ENCODE measurements around the gene PANX1.
"Not testable (repeated sequence)": the region's sequence is repeated elsewhere in the genome, so short reads cannot be mapped to it uniquely, and the experiment has no call there.

The PANX1 gene, protein sequence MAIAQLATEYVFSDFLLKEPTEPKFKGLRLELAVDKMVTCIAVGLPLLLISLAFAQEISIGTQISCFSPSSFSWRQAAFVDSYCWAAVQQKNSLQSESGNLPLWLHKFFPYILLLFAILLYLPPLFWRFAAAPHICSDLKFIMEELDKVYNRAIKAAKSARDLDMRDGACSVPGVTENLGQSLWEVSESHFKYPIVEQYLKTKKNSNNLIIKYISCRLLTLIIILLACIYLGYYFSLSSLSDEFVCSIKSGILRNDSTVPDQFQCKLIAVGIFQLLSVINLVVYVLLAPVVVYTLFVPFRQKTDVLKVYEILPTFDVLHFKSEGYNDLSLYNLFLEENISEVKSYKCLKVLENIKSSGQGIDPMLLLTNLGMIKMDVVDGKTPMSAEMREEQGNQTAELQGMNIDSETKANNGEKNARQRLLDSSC

DNA sequence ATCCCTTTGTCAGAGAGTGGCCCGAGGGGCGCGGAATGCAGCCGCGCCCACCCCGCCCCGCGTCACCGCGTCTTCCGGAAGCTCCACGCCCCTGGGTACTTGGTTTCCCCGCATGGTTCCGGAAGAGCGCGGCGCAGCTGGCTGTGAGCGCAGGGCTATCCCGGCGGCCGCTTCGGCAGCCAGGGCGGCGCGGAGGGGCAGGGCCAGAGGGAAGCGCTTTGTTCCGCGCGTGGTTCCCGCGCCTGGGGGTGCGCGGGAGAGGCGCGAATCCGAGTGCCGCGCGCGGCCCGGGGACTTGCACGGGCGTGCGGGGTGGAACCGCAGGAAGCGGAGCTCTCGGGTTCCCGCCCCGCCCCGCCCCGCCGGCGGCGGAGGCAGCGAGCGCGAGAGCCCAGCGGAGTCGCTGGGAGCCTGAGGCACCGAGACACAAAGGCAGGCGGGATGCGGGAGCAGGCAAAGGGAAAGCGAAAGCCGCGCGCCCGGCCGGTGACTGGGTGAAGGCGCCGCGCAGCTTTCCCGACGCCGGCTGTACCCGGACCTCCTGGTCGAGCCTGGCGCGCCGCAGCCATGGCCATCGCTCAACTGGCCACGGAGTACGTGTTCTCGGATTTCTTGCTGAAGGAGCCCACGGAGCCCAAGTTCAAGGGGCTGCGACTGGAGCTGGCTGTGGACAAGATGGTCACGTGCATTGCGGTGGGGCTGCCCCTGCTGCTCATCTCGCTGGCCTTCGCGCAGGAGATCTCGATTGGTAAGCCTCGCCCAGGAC lies at the start of gene PANX1:
Gene PANX1, plus strand, starts transcription at position 96 of the 766 bp plus-strand sequence. Its CDS starts 472 bp downstream, at position 568.
- DNase-seq: peak; percentile 83
- in situ Hi-C loops (cut with HindIII; ENCODE audit: low pct_ligation_motif_present, low pct_unique_long_range_greater_than_20kb, low sequenced_read_pairs): no loop called here

DNA sequence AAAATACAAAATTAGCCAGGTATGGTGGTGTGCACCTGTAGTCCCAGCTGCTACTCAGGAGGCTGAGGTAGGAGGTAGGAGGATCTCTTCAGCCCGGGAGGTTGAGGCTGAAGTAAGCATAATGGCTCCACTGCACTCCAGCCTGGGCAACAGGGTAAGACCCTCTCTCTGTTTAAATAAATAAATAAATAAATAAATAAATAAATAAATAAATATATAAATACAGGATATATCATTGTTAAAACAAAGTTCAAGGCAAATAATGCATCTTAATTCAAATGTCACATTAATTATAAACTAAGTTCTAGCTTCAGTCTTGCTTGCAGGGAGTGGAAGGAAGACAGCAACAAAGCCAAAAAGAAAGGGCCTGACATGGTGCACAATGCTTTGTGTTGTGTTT lies 44.5 kb upstream of the PANX1 start:
- DNase-seq: no peak
- in situ Hi-C loops (cut with HindIII; ENCODE audit: low pct_ligation_motif_present, low pct_unique_long_range_greater_than_20kb, low sequenced_read_pairs): no loop called here

DNA sequence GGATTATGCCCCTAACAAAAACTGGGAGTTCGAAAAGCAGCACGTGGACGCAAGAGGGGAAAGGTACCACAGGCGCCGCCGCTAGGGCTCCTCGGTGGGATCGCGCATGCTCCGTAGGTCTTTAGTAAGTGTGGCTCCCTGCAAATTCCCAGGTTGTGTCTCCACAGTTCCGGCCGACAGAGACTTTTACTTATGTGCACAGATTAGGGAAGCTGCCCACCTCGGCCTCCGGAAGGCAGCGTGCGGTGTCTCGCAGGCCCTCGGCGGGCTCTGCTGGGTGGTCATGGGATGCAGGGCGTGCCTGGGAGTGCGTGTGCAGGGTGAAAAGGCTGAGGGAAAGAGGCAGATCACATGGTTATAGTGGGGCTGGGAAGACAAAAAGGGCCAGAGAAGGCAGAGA lies 39.7 kb upstream of the PANX1 start:
- in situ Hi-C loops (cut with HindIII; ENCODE audit: low pct_ligation_motif_present, low pct_unique_long_range_greater_than_20kb, low sequenced_read_pairs): no loop called here
- DNase-seq: no peak

DNA sequence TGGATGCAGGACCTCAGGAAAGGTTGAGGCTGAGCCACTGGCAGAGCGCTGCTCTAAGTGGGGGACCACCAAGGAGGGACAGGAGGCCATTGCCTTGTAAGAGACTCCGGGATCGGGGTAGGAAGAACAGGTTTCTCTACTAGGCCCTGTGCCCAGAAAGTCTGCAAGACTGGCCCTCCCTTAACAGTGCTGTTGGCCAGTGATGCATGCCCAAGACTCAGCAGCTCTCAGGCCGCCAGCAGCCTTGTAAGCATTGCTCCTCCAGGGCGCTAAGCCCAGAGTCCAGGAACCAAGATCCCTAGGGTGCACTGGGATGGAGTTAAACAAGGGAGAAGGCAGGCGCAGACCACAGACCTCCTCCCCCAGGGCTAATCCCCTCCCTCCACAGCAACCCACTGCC lies 39.3 kb upstream of the PANX1 start:
- in situ Hi-C loops (cut with HindIII; ENCODE audit: low pct_ligation_motif_present, low pct_unique_long_range_greater_than_20kb, low sequenced_read_pairs): no loop called here
- DNase-seq: no peak

DNA sequence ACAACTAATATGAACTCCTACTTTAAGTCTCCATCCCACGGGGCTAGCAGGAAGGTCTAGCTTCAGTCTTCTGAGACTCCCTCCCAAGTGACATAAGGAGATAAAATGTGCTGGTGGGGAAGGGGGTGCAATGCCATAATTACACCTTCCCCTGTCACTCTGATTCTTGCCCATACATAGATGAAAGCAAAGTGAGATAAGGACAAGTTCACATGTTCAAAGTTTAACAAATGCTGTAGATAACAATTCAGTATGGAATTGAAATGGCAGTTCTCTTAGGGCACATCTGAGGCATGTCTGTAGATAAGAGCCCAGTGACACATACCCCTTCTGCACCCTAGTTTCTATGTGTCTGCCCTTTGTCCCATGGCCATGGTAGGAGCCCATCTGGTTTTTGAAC lies 38.2 kb upstream of the PANX1 start:
- in situ Hi-C loops (cut with HindIII; ENCODE audit: low pct_ligation_motif_present, low pct_unique_long_range_greater_than_20kb, low sequenced_read_pairs): no loop called here
- no peak for DNase-seq

DNA sequence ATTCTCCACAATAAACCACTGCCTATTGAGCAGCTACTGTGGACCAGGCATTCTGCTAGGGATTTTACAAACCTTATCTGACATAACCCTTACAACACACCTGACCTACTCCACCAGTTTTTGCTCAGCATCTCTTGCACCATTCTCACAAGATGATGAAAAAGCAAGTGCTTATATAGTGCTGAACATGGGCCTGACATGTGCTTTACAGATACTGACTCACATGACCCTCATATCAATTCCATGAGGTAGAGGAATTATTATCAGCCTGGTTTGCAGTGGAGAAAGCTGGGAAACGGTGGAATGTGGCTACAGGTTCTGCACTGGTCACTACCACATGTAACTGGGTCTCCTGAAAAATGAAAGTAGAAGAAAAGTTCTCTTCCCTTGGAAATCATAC lies 37.5 kb upstream of the PANX1 start:
- in situ Hi-C loops (cut with HindIII; ENCODE audit: low pct_ligation_motif_present, low pct_unique_long_range_greater_than_20kb, low sequenced_read_pairs): no loop called here
- DNase-seq: no peak

DNA sequence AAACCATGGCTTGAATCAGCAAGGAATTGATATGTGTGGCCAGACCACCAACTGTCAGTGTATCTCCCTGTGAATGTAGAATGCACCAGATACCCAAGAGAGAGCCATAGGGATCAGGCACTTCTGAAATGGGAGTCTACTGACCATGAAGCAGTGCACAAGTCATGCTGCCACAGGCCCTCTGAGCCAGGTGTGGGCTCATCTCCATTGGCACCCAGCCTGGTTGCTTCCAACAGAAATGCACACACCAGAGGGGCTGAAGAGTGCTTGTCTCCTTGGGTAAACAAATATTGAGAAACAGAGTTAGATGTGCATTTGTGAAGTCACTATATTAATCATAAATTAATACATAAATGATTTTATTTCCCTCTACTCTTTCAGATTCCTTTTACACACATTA lies 28.4 kb upstream of the PANX1 start:
- in situ Hi-C loops (cut with HindIII; ENCODE audit: low pct_ligation_motif_present, low pct_unique_long_range_greater_than_20kb, low sequenced_read_pairs): no loop called here
- DNase-seq: no peak

DNA sequence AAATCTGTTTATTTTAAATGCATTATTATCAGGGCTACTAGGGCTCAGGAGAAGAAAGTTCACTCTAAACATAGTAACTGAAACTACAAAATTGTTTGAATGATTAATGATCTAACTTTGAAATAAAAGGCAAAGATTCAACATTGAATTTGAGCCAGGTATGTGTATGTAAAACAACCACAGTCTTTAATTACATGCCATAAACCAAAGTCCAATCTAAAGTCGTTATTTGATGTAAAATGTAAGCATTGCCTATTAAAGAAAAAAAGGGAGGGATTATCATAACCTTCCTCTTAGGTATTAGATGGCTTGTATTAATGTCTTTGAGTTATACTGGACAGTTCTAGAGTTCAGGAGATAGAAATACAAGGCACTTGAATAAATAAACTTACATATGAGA lies 25.2 kb upstream of the PANX1 start:
- in situ Hi-C loops (cut with HindIII; ENCODE audit: low pct_ligation_motif_present, low pct_unique_long_range_greater_than_20kb, low sequenced_read_pairs): no loop called here
- DNase-seq: no peak

DNA sequence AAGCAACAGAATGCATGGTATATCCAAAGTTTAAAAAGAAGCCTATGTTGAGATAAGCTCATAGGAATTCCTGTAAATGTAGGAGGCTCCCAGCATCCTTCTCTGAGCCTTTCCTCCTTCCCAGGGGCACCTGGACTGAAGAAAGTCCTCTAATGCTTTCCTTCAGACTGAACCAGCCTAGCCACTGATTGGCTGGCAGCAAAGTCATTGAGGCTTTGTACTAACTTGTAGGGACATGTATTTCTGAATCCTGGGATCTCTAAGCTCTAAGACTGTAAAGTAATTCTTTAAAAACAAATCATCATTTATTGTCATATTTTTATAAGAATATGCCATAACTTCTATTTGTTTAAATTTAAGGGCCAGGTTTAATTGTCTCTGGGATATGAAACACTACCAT lies 23.9 kb upstream of the PANX1 start:
- in situ Hi-C loops (cut with HindIII; ENCODE audit: low pct_ligation_motif_present, low pct_unique_long_range_greater_than_20kb, low sequenced_read_pairs): no loop called here

DNA sequence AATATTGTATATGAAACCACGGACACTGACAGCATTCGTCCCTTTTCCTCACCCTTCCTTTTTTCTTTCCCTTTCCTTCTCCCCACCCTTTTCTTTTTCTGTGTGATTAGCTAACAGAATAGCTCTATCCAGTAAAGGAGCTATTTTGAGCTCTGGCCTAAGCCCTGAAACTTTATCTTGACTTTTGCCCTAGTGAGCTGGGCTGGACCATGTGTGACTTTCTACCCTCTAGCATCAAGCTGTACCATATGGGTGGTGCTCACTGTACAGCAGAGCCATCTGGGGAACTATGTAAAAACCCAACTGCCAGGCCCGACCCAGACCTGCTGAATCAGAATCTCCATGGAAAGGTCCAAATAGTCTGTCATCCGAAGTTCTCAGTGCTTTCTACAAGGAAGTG lies 21.9 kb upstream of the PANX1 start:
- in situ Hi-C loops (cut with HindIII; ENCODE audit: low pct_ligation_motif_present, low pct_unique_long_range_greater_than_20kb, low sequenced_read_pairs): no loop called here
- DNase-seq: no peak

More for the DNA sequence above, 23.9 kb upstream of the PANX1 start:
- no peak for DNase-seq

DNA sequence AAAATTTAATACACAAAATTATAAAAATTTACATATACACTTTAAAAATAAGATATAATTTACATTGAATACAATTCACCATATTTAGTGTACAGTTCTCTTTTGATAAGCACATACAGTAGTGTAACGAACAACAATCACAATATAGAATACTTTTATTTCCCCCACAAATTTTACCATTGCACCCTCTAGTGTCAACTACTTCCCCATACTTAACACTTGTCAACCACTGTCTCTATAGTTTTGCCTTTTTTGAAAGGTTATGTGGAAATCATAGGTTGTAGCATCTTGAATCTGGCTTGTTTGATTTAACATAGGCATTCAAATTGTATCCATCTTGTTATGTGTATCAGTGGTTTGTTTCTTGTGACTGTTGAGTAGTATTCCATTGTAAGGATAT lies 21.3 kb upstream of the PANX1 start:
- DNase-seq: no peak
- in situ Hi-C loops (cut with HindIII; ENCODE audit: low pct_ligation_motif_present, low pct_unique_long_range_greater_than_20kb, low sequenced_read_pairs): no loop called here

DNA sequence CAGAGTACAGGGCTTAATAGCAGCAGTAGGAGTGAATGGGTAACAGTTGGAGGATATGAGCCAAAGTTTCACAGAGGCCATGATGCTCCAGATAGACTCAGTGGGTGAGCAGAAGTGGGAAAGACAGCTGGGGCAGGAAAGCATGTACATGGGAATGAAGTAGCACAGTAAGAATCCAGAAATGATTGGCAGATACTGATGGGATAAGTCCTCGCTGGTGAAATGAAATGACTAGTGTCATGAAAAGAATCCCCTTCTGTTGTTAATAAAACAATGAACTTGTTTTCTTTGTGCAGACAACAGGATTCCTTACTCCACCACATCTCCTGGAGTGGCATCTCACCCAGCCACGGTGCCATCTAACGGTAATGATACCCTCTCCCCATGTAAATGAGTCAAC lies 17.4 kb upstream of the PANX1 start:
- no peak for DNase-seq
- in situ Hi-C loops (cut with HindIII; ENCODE audit: low pct_ligation_motif_present, low pct_unique_long_range_greater_than_20kb, low sequenced_read_pairs): no loop called here

DNA sequence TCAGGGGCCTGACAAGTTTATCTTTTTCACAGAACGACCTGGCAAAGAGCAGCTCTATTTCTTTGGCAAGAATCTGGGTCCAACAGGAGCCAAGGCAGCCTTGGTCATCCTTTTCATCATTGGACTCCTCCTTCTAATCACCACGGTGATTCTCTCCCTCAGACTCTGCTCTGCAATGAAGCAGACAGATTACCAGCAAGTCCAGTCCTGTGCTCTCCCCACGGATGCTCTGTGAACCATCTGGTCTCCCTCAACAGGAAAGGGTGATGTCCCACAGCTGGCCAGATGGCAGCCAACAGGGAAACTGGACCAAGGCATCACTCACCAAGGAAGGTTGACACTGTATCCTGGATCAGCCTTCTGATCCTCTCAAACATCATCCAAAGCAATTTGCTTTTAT lies 17.0 kb upstream of the PANX1 start:
- in situ Hi-C loops (cut with HindIII; ENCODE audit: low pct_ligation_motif_present, low pct_unique_long_range_greater_than_20kb, low sequenced_read_pairs): no loop called here
- DNase-seq: no peak

DNA sequence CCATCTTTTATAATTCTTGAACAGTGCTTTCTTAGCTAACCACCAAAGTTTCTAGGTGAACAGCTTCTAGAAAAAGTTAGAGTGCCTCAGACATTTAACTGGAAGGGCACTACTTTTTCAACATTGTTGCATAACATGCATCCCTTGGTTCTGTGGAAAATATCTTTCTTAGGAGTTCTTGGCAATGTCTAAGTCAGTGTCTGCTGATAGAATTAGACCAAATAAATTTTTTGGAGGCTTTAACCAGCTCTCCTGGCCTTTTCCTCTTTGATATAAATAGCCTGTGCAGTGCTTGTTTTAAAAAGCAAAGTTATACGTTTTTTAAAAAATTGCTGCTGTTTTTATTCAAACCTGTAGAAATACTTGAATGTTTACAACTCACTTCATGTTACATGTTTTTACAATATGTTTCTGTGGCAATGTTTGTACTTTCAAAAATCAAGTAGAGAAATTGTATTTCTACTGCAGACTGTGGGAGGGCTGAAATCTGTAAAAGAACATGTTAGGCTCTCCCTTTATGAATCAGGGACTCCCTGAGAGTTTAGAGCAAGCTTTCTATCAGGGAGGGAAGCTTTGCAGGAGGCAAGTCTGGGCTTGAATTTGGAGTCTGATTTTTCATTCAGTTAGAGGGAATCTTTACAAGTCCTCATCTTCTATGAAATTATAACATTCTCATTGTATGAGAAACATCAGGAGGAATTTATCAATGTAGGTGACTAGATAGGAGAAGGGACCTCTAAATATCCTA lies 16.3 kb upstream of the PANX1 start:
- DNase-seq: no peak
- in situ Hi-C loops (cut with HindIII; ENCODE audit: low pct_ligation_motif_present, low pct_unique_long_range_greater_than_20kb, low sequenced_read_pairs): no loop called here

DNA sequence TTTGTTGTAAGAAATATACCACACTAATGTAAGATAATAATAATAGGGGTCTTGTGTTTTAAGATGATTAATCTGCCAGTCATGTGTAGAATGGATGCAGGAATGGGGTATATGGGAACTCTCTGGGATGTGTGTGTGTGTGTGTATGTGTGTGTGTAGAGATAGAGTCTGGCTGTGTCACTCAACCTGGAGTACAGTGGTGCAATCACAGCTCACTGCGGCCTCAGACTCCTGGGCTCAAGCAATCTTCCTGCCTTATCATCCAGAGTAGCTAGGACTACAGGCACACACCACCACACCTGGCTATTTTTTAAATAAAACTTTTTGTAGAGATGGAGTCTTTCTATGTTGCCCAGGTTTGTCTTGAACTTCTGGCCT lies 11.5 kb upstream of the PANX1 start:
- DNase-seq: no peak
- in situ Hi-C loops (cut with HindIII; ENCODE audit: low pct_ligation_motif_present, low pct_unique_long_range_greater_than_20kb, low sequenced_read_pairs): no loop called here

DNA sequence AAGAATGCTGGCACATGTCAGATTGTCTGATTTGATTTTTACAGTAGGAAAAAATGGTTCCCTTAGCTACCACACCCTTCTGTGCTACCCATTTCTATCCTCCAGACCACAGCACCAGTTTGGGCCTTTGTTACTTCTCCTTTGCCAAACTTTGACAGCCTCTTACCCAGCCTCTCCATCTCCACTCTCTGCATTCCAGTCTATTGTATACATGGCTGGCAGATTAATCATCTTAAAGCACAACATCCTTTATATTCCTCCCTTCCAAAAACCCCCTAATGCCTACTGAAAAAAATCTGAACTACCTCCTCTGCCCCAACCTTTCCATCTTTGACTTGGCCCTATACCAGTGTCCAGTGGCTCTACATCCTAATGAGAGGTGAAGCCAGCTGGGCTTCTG lies 10.8 kb upstream of the PANX1 start:
- in situ Hi-C loops (cut with HindIII; ENCODE audit: low pct_ligation_motif_present, low pct_unique_long_range_greater_than_20kb, low sequenced_read_pairs): no loop called here
- no peak for DNase-seq

DNA sequence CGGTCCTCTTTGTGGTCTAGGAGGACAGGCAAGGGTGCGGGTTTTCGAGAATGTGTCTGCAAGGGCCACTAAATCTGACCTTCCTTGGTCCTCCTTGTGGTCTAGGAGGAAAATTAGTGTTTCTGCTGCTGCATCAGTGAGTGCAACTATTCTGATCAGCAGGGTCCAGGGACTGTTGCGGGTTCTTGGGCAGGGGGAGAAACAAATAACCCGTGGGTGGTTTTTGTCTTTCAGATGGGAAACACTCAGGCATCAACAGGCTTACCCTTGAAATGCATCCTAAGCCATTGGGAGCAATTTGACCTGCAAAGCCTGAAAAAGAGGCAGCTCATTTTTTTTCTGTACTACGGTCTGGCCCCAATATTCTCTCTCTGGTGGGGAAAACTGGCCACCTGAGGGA lies 9.0 kb upstream of the PANX1 start:
- DNase-seq; in situ Hi-C loops (cut with HindIII; ENCODE audit: low pct_ligation_motif_present, low pct_unique_long_range_greater_than_20kb, low sequenced_read_pairs): not testable (repeated sequence)

DNA sequence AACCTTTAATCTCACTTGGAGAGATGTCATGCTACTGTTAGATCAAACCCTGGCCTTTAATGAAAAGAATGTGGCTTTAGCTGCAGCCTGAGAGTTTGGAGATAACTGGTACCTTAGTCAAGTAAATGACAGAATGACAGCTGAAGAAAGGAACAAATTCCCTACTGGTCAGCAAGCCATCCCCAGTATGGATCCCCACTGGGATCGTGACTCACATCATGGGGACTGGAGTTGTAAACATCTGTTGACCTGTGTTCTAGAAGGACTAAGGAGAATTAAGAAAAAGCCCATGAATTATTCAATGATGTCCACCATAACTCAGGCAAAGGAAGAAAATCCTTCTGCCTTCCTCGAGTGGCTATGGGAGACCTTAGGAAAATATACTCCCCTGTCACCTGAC lies 8.1 kb upstream of the PANX1 start:
- in situ Hi-C loops (cut with HindIII; ENCODE audit: low pct_ligation_motif_present, low pct_unique_long_range_greater_than_20kb, low sequenced_read_pairs); DNase-seq: not testable (repeated sequence)

DNA sequence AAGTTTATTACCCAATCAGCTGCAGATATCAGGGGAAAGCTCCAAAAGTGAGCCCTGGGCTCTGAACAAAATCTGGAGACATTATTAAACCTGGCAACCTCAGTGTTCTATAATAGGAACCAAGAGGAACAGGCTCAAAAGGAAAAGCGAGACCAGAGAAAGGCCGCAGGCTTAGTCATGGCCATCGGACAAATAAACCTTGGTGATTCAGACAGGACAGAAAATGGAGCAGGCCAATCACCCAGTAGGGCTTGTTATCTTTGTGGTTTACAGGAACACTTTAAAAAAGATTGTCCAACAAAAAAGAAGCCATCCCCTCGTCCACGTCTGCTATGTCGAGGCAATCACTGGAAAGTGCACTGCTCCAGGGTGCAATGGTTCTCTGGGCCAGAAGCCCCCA lies 7.7 kb upstream of the PANX1 start:
- in situ Hi-C loops (cut with HindIII; ENCODE audit: low pct_ligation_motif_present, low pct_unique_long_range_greater_than_20kb, low sequenced_read_pairs): no loop called here
- DNase-seq: no peak

All from ACHN (cell line).